Common myeloid progenitor, CD34-positive (primary cell): ENCODE results near the gene DNAJA3.
A peak's percentile ranks its signal among the peaks of the same experiment; 100 is the strongest.

ENCODE experiments used
- CTCF ChIA-PET: fragments of 350-600 bp; sonication (Branson Sonifier 250); formaldehyde crosslinking; loops from one replicate; lab custom pipeline; 2021; ENCODE audit warnings: antibody characterized with exemption; lab: Charles Lee
- POLR2A ChIA-PET: fragments of 350-600 bp; sonication (Branson Sonifier 250); formaldehyde crosslinking; loops from one replicate; lab custom pipeline; 2021; ENCODE audit warnings: antibody characterized with exemption; lab: Charles Lee
- DNase-seq, 3 donors: peaks; one replicate each; pipeline versions ENCODE4 v3.0.0 to v3.0.0-alpha.2; 2013
- H3K27ac ChIP-seq, 2 experiments: 1 replicate in 1 of 2; 2 replicates in 1 of 2; pipeline ENCODE4 v1.7.0; 2013; ENCODE audit warnings: inconsistent platforms in 2 of 2, low read length in 2 of 2, mild to moderate bottlenecking in 2 of 2, low read depth in 1 of 2, moderate library complexity in 1 of 2; ENCODE audit not compliant: severe bottlenecking in 2 of 2, insufficient read depth in 1 of 2, poor library complexity in 1 of 2
- H3K27me3 ChIP-seq, 5 experiments: replicated peaks in 2 of 5; 1 replicate in 3 of 5; 2 replicates in 2 of 5; pipeline versions ENCODE4 v1.6.1 to v1.7.0; 2013; ENCODE audit warnings: low read length in 4 of 5, mild to moderate bottlenecking in 2 of 5, moderate library complexity in 2 of 5, inconsistent platforms in 1 of 5; ENCODE audit not compliant: insufficient read depth in 5 of 5, control insufficient read depth in 4 of 5
- H3K36me3 ChIP-seq, 4 experiments: 1 replicate in 2 of 4; 2 replicates in 2 of 4; pipeline versions ENCODE4 v1.6.1 to v1.7.0; 2013; ENCODE audit warnings: low read length in 3 of 4, control low read depth in 1 of 4, mild to moderate bottlenecking in 1 of 4; ENCODE audit not compliant: control insufficient read depth in 4 of 4, insufficient read depth in 4 of 4
- H3K4me1 ChIP-seq, 4 experiments: 1 replicate in 3 of 4; 2 replicates in 1 of 4; pipeline versions ENCODE4 v1.6.1 to v1.7.1; 2013; ENCODE audit warnings: low read length in 3 of 4, mild to moderate bottlenecking in 3 of 4, control low read depth in 1 of 4, inconsistent platforms in 1 of 4, moderate library complexity in 1 of 4; ENCODE audit not compliant: control insufficient read depth in 4 of 4, insufficient read depth in 4 of 4; ENCODE audit errors: control extremely low read depth in 1 of 4
- H3K4me3 ChIP-seq, 7 experiments: 1 replicate in 4 of 7; 2 replicates in 3 of 7; pipeline versions ENCODE4 v1.5.1 to v1.7.0; 2013; ENCODE audit warnings: mild to moderate bottlenecking in 7 of 7, low read length in 6 of 7, moderate library complexity in 6 of 7, inconsistent platforms in 2 of 7, low read depth in 2 of 7, control low read depth in 1 of 7; ENCODE audit not compliant: insufficient read depth in 4 of 7, control insufficient read depth in 1 of 7; ENCODE audit errors: extremely low read depth in 1 of 7
- H3K9me3 ChIP-seq, 5 experiments: 1 replicate in 4 of 5; 2 replicates in 1 of 5; pipeline versions ENCODE4 v1.6.1 to v1.7.1; 2013; ENCODE audit warnings: low read length in 4 of 5, mild to moderate bottlenecking in 2 of 5, inconsistent platforms in 1 of 5, low read depth in 1 of 5, moderate library complexity in 1 of 5; ENCODE audit not compliant: control insufficient read depth in 4 of 5, insufficient read depth in 2 of 5; ENCODE audit errors: control extremely low read depth in 1 of 5
- WGBS: methylation state at CpG from one replicate; pipeline ENCODE4 v1.1.5; 2013; ENCODE audit not compliant: insufficient coverage; 5-methylcytosine and 5-hydroxymethylcytosine counted together

The DNAJA3 gene

DNA sequence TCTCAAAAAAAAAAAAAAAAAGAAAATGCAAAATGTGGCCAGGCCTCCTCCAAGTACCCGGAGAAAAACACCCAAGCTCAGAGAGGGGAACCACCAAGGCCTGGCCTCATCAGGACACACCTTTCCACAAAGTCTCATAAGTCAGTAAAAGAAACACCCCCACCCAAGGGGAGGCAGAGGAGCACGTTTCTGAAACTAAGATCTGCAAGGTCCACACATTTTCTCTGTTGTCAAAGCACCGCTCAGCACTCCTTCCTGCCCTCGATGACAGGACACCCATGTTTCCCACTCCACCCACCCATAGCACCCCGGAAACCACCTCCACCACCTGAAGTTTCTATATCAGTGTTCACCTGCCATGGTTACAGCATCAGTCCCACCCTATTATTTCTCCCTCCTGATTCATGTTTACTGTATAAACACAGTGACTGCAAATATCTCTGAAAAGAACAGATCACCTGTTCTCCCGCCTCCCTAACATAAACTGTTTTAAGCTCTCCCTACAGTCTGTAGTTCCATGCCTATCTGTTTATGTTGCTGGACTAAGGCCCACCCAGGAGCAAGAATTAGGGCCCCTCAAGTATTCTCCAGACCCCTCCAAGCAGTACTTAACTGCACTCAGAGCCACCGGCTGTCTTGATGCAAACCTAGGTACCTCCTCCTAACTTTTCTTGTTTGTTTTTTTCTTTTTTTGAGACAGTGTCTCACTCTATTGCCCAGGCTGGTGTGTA lies 11.3 kb upstream of the DNAJA3 start:
- Histone ChIP-seq H3K9me3 (no peaks in the 10 kb centered on the region), H3K27ac (peak overlapping the region in 1 of 2 experiments; percentile 88), H3K4me1 (peaks cover 5 to 27% (median 25%) of the 10 kb centered on the region in 4 experiments), H3K4me3 (peak overlapping the region in 2 of 7 experiments; percentile 85 to 87), H3K36me3 (peaks cover 7 to 35% (median 19%) of the 10 kb centered on the region in 4 experiments), H3K27me3 (no peaks in the 10 kb centered on the region)
- 82% methylated on average over 5 of the region's 7 CpGs for whole genome bisulfite sequencing
- no peak for DNase-seq
- ChIA-PET CTCF (interaction anchor here (1.1 to 9.6 kb wide), 3 partner anchors 10 to 45 kb away, joined by 3 to 103 read pairs (median 4); no protein-coding TSS in a partner anchor), POLR2A (interaction anchor here (0.6 to 2.0 kb wide), 3 partner anchors 10 to 90 kb away, joined by 3 to 10 read pairs (median 7); no protein-coding TSS in a partner anchor)

DNA sequence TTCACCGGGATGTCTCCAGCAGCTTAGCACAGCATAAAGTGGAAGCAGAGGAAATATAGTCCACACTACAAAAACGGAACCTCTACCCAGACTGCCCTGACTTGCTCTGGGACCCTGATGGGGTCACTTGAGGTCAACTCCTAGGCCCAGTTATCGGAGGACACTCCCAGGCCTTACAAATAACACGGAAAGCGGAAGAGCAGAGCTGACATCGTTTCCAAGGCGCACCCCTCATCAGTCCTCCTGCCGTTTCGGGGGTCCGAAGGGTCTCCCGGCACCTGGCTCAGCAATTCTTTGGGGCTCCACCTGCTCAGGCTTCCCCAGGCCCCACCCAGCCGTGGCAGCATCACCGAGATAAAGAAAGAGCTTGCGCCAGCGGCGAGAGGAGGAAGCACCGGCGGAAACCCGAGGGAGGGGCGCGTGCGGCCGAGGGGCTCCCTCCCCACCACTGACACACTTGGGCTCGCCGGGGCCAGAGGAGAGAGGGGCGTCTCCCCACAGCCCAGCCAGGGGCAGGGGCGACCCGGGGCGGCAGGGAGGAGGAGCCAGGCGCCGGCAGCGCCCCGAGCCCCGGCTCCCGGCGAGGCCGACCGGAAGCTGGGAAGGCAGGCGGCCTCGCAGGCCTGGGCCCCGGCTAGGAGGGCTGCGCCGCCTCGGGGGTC lies 10.0 kb upstream of the DNAJA3 start:
- H3K9me3 ChIP-seq = no peaks in the 10 kb centered on the region
- peak overlapping the region; percentile 72 to 88 for H3K27ac ChIP-seq
- CTCF ChIA-PET = interaction anchor here (0.8 to 9.6 kb wide), 4 partner anchors 11 to 43 kb away, joined by 3 to 103 read pairs (median 3); no protein-coding TSS in a partner anchor
- H3K27me3 ChIP-seq = no peaks in the 10 kb centered on the region
- peak; percentile 77 to 91 (median 88) for DNase-seq
- WGBS = 0% methylated on average over 37 of the region's 44 CpGs
- H3K36me3 ChIP-seq = peaks cover 7 to 22% (median 14%) of the 10 kb centered on the region in 4 experiments
- peaks cover 5 to 29% (median 27%) of the 10 kb centered on the region in 4 experiments for H3K4me1 ChIP-seq
- POLR2A ChIA-PET = interaction anchor here (0.5 to 2.0 kb wide), 5 partner anchors 11 to 1388 kb away, joined by 4 to 10 read pairs (median 5); partner anchors contain the start of gene PAM16
- peak overlapping the region; percentile 66 to 87 (median 80) for H3K4me3 ChIP-seq

DNA sequence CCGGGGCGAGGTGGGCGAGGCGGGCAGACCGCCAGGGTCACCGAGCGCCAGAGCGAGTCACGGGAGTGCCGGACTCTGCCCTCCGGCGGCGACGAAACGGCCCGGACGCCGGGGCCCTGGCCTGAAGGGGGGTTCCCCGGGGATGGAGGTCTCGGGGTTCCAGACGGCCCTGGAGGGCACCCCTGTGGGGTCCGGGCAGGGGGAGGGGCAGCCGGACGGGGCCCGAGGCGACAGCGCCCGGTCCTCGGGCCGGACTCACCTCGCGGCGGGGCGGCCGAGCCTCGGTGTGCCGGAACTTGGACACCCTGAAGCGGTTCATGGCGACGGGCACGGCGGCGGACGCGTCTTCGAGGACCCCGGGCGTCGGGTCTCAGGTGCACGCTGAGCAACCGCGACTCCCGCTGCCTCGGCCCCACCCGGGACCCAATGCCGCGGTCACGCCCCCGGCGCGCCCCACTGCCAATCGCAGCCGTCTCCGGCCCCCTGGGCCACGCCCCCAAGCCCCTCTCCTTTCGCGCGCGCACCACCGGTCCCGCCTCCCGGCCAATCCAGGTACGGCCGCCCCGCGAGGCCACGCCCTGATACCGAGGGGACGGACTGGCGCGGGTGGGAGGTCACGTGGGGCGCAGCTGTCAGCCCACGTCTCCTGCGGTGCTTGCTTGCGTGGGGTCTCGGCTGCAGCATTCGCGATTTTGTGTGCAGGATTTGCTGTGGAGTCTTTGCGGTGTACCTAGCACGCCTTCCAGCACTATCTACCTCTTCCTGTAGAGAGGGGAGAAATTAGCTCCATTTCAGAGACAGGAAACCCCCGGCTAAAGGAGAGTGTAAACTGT lies 9.3 kb upstream of the DNAJA3 start, which contains the start of gene CORO7:
CORO7 (minus strand) TSS at position 397 of the 833 bp plus-strand sequence; CDS start at position 319, 78 bp downstream.
- Histone ChIP-seq H3K27me3 (no peaks in the 10 kb centered on the region), H3K9me3 (no peaks in the 10 kb centered on the region), H3K4me1 (peaks cover 5 to 32% (median 27%) of the 10 kb centered on the region in 4 experiments), H3K36me3 (peaks cover 4 to 19% (median 13%) of the 10 kb centered on the region in 4 experiments), H3K4me3 (peak within 1 kb of the TSS; percentile 66 to 87 (median 80)), H3K27ac (peak within 1 kb of the TSS; percentile 72 to 88)
- peak; percentile 93 to 96 (median 94) for DNase-seq
- ChIA-PET CTCF (interaction anchor here (0.8 to 9.6 kb wide), 3 partner anchors 12 to 25 kb away, joined by 3 to 103 read pairs (median 3); no protein-coding TSS in a partner anchor), POLR2A (interaction anchor here (0.5 to 2.0 kb wide), 5 partner anchors 12 to 1388 kb away, joined by 4 to 10 read pairs (median 5); partner anchors contain the start of gene PAM16)
- under 1% methylated on average over 83 of the region's 92 CpGs for WGBS

DNA sequence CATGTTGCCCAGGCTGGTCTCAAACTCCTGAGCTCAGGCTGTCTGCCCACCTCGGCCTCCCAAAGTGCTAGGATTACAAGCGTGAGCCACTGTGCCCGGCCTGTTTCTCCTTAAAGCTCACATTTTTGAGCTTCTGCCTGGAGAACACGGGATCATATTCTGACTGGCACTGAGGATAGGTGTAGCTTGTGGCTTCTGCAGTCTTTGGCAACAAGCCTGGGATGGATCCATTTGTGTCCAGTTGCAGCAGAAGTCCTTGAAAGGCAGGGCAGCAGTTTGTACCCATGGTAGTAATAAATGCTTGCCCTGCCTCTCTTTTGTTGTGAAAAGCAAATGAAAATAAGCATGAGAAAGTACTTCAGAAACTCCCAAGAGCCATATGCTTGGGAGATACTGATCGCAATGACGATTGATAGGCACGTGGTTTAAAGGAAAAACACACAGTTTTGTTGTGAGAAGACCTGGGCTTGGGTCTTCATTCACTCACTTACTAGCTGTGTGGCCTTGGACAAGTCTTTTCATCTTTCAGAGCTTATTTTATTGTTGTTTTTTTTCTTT lies 6.2 kb upstream of the DNAJA3 start:
- ChIA-PET CTCF (interaction anchor here (0.6 to 9.6 kb wide), 4 partner anchors 9 to 60 kb away, joined by 3 to 103 read pairs (median 4); no protein-coding TSS in a partner anchor), POLR2A (no interaction called here)
- no peak overlapping the region for H3K27ac ChIP-seq
- WGBS = 100% methylated on average over 7 of the region's 7 CpGs
- no peaks in the 10 kb centered on the region for H3K27me3 ChIP-seq
- H3K4me1 ChIP-seq = peaks cover 5 to 29% (median 25%) of the 10 kb centered on the region in 4 experiments
- H3K4me3 ChIP-seq = no peak overlapping the region
- DNase-seq = no peak
- no peaks in the 10 kb centered on the region for H3K9me3 ChIP-seq
- no peaks in the 10 kb centered on the region for H3K36me3 ChIP-seq

DNA sequence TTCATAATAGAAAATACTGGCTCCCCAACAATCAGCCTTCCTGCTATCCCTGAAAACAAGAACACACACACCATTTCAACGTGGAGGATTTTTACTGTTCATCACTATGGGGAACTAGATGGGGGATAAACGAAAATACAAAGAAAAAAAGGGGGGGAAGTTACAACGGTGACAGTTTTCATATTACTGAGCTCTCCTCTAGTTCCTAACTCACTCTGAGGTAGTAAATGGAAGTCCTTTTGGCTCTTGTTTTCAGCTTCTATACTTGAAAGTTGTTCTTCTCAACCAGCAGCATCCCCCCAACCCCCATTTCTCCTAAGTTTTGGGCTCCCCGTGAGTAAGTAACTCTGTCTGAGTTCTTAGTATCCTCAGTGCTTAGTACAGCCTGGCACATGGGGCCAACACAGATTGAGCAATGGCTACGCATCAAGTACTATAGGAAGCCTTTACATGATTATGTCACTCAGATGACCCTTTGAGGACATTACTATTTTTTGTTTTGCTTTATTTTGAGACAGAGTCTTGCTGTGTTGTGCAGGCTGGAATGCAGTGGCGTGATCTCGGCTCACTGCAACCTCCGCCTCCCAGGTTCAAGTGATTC lies 5.1 kb upstream of the DNAJA3 start:
- DNase-seq = no peak
- Histone ChIP-seq H3K27me3 (no peaks in the 10 kb centered on the region), H3K27ac (no peak overlapping the region), H3K4me3 (no peak overlapping the region), H3K36me3 (no peaks in the 10 kb centered on the region), H3K4me1 (peaks cover 3 to 22% (median 17%) of the 10 kb centered on the region in 4 experiments), H3K9me3 (no peaks in the 10 kb centered on the region)
- 97% methylated on average over 5 of the region's 8 CpGs for WGBS
- ChIA-PET POLR2A (no interaction called here), CTCF (no interaction called here)
